HG03378 (cell line): Measurements from ENCODE around the gene KPNB1.

Experiments used
- ATAC-seq: cut with Tn5 transposase; IDR thresholded peaks from one replicate; pipeline ENCODE4 v1.9.1; 2021; ENCODE audit warnings: mild to moderate bottlenecking, moderate library complexity; ENCODE audit not compliant: unreplicated experiment

The KPNB1 gene

DNA sequence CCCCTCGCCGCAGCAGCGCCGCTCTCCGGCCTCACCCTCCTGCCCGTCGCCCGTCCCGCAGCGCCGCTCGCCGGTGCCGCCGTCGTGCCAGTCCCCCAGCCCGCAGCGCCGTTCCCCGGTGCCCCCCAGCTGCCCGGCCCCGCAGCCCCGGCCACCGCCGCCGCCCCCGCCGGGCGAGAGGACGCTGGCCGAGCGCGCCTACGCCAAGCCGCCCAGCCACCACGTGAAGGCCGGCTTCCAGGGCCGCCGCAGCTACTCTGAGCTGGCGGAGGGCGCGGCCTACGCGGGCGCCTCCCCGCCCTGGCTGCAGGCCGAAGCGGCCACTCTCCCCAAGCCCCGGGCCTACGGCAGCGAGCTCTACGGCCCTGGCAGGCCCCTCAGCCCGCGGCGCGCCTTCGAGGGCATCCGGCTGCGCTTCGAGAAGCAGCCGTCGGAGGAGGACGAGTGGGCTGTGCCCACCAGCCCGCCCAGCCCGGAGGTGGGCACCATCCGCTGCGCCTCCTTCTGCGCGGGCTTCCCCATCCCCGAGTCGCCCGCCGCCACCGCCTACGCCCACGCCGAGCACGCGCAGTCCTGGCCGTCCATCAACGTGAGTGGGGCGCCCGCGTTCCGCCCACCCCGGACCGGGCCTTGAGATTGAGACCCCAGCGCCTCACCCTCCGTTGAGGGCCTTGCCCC is 59.3 kb downstream of the KPNB1 start:
- ATAC-seq = no peak

DNA sequence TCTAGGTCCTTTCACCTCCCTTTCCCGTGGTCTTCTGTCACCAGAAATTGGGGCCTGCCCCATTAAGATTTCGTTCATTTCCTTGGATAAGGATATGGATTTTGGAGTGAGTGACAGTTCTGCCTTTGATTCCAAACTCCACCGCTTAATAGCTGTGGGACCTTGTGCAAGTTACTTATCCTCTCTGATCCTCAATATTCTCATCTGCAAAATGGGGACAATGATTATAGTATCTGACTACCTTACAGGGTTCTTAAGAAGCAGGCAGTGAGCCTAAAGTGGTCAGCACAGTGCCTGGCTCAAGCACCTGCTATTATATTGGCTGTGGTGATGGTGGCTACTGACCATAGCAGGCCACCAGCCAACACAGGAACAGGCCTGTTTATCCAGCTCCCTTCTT is 59.9 kb downstream of the KPNB1 start:
- no peak for ATAC-seq

DNA sequence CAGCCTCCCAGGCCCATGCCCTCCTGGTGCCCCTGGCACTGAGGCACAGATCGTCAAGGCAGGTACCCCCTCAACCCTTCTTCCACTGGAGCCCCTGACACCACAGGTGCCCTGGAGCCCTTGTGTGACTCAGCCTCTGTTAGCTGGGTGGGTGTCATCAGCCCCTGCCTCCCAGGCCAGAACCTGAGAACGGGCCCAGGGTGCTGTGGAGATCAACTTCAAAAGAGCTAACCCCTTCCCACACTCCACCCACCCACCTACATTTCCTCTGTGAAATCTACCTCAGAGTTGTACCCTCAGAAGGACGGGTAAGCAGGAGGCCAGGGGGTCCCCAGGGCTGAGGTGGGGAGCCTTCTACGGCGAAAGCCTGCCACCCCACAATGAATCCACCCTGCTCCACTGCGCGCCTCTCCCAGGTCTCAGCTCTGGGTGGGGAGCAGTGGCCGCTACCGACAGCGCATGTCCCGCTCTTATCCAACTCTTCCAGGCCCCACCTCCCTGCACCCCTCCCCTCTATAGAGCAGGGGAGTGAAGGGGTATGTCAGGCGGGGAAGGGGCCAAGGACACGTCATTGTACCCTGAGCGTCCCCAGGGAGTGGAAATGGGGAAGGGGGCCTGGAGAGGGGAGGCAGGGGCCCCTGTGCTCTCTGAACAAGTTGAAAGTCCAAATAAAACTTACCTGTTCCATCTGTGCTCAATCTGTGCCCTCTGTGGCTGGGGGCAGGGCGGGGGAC is 61.8 kb downstream of the KPNB1 start:
- ATAC-seq = no peak

DNA sequence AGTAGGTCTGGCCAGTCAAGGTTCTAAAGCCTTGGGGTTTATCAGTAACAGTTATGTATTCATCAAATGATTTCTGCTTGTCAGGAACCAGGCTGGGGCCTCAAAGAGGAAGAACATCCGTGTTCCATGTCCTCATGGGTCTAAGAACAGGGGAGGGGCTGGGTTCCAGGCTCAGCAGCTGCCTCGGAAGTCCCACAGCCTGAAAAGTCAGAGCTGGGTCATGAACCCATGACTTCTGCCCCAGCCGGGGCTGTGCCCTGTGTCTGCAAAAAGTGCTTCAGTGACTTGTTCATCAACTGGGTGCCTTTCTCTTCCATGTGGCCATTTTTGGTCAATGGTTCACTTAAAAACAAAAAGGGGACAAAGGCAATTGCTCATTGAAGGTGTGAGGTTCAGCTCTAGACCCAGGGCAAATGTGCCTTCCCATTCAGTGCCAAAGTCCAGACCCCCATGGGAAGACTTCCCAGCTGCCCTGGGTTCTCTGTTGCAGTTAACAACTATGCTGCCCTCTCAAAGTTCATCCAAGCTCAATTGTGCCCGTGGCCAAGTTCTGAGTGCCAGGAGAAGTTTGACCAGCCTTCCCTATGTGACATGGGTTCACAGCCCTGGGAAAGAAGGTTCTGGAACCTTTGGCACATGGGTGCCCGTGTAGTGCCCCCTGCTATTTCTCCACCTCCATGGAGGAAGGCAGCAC is 62.8 kb downstream of the KPNB1 start:
- ATAC-seq = no peak

DNA sequence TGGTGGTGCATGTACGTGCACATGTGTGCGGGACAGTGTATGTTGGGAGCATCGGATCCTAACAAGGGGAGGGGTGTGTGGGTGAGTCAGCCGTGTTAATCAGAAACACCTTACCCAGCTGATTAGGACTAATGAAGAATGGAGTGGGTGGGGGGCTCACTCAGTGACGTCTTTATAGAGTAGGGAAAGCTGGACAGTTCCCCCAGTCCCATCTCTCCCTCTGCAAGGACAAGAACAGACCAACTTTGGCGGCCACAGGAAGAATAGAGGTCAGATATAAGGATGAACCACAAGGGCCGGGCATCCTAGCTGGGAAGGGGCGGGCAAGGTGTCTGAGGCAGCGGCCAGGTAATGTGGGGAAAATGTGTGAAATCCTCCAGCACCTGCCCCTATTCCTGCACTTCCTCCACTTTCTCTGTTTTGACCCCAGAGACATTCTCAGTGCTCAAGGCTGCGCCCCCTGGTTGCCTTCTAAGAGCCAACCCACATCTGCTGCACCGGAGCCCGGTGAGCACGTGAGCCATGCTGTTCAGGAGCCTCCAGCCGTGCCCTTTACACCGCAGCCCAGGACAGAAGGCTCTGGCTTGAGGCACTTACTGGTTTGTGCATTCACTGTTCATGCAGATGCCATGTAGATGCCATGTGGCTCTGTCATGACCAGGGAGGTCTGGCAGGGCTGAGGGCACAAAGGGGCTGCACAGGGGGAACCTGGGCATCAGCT is 64.4 kb downstream of the KPNB1 start:
- no peak for ATAC-seq

DNA sequence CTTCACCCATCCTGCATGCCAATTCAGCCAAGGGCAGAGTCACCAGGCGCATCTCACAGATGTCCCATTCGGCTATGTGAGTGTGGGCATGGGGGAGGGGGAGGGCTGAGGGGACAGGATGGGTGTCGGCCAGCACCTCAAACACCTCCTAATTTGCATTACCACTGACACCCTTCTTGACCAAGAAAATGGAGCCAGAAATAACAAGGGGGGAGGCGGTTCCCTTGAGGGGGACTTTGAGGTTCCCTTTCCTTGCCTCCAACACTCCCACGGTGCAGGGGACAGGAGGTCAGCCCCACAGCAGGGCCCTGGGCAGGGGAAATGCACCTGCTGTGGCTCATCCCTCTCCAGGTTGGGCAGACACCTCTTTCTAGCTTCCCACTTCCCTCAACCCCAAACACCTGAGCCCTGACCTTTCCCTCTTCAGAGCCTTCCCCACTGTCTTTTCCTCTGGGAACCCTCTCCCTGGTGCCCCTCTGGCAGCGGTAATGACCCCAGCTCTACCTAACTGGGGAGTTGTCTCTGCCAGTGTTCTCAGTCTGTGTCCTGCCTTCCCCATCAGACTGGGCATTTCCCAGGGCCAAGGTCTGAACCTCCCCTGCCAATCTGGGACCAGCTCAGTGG is 65.2 kb downstream of the KPNB1 start:
- no peak for ATAC-seq

DNA sequence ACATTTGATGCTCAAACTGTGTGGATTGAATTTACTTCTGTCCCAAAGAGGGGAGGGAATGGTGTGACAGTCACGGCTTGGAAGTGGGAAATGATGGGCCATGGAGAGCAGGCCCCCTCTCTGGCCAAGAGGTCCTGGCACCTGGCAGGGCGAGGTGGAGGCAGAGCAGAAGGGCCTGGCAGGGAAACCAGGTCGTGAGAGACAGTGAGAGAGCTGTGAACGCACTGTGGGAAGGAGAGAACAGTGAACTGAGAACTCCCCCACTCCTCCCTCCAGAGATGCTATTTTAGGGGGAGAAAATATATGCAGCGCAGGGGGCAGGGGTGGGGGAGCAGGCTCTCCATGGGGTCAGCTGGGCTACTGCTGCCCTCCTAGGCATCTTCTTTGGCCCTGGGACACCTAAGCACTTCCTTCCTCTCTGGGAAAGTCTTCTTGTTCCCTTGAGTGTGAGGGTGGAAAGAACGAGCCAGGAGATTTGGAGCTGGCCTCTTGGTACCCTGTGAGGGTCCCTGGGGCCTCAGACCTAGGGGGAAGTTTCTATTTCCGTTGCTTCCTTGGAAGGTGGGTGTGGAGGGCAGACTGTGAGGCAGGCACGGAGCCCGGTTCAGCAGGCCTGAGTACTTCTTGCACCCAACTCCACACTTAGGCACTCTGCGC is 66.1 kb downstream of the KPNB1 start:
- ATAC-seq = no peak

DNA sequence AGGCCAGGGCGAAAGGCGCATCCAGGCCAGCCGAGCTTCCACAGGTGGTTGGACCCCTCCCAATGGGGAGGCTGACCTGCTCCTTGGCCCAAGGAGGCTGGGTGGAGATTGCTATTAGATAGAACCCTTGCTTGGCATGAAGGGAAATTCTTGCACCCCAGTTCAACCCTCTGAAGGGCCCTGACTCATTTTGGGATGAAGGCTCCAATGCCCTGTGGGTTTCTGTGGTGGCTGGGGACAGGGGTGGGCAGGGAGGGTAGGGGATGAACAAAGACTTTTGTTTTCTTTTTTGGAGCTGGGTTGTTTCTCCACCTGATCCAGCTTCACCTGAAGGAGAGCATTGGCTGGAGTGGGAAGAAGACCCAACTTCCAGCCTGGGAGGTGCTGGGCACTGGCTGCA is 66.7 kb downstream of the KPNB1 start:
- no peak for ATAC-seq

DNA sequence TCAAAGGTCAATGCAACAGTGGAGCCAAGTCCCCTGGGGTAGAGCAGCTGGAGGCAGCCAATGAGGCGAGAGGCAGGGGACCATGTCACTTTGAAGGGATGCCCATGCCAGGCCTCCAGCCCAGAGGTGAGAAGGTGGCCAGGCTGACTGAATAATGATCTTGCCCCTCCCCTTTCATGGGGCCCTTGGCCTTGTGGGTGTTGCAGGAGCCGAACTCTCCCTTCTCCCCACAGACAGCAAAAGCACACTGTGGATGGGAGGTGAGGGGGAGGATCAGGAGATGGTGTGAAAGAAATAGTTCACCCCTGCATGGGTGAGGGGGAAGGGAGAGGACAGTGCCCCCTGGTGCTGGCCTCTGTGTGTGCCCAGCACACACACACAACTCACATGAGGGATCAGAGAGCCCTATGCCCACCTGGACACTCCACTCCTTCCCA is 67.6 kb downstream of the KPNB1 start:
- ATAC-seq = no peak

DNA sequence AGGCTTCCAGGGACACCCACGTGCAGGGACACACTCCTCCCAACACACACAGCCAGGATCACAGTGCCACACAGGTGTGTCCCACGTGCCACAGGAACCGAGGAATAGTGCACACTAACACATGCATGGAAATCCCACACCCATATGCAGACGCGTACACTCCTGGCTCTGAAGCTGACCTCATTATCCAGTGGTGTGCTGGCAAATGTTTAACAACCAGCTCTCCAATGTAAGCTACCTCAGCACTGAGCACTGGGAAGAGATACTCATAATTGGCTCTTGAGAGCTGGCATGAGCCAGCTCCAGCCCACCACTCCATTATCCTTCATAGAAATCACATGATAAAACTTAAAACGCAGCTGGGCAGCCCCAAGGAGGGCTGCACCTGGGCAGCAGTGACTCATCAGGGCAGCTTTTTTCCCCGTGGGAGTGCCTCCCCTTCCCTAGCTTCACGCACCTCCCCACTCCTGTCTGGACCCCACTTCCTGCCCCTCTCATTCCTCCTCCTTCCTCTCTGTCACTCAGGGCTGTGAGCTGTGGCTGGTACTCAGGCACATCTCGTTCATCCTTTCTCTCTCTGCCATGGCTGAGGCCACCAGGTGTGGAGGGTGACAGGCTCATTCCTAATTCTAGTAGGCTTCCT is 68.4 kb downstream of the KPNB1 start:
- ATAC-seq = no peak

DNA sequence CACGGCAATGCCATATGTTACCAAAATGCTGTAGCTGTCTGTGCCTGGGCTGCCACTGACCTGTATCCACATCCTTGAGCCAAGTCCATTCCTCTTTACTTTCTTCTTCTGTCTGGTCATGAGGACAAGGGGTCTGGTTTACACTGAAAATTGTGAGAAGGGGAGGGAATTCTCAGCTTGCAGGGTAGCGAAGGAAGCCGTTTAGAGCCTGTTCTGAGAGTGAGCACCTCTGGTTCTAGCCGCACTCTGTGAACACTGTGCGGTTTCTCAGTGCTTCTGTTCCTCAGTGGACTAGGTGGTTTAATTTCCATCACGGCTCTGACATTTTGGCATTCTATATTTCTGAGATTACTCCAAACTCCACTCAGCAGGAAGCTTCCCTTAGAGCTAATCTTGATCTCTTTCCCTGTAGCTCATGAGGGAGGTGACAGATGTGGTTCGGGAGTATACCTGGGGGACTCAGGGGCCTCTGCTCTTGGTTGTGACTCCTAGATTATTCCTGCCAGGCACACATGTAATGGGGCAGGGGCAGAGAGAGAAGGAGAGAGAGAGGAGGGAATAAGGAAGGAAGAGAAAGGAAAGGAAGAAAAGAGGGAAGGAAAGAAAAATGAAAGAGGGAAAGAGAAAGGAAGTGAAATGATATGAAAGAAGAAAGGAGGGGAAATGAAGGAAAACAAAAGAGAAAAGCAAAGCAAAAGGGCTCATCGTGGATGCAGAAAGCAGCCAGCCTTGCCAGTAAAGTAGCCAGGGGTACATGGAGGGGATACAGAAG is 69.1 kb downstream of the KPNB1 start:
- no peak for ATAC-seq

DNA sequence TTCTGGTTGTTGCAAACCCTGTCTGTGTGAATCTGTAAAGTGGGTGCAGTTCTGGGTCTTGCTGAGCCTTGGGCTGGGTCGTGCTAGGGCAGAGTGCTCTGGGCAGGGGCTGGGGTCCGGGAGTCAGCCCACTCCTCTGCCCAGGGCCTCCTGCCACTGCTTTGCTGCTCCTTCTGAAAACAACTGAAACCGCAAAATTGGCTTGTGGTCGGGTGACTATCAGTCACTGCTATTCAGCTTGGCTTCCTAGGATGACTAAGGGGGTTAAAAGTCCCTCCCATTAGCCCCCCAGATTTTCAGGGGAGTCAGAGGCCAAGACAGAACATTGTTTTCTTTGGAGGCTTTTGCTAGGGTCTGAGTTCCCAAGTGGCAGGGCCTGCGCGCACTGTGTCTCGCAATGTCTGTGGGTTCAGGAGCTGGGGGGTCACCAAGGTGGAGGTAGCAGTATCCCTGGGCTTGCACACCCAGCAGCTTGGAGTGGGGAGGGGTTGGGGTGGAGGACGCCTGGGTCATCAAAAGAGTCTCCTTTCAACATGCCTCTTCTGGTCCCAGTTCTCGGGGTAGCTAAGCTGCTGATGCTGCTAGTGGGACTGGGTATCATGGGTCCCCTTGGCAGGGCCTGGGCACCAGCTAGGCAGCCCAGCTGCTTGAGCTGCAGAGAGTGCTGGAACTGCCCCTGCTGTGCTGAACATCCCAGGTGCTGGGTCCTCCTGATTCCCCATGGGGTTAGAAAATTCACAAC is 69.9 kb downstream of the KPNB1 start:
- ATAC-seq = no peak

DNA sequence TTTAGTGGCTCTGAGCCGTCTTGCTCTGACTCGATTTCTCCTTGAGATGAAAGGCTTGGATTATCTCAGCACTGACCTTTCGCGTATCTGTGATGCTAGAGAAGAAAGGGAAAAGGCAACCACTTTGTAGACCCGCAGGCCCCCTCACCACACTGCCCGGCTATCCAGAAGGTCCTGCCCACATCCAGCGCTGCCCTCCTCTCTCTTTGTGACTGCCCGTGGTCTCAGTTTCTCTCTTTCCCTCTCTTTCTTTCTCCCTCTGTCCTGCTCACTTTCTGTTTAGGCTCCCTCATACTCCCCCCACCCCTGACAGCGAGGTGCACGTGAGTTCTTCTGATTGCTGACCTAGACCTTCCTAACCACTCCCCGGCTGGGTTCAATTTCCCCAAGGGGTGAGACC is 70.5 kb downstream of the KPNB1 start:
- ATAC-seq = no peak

DNA sequence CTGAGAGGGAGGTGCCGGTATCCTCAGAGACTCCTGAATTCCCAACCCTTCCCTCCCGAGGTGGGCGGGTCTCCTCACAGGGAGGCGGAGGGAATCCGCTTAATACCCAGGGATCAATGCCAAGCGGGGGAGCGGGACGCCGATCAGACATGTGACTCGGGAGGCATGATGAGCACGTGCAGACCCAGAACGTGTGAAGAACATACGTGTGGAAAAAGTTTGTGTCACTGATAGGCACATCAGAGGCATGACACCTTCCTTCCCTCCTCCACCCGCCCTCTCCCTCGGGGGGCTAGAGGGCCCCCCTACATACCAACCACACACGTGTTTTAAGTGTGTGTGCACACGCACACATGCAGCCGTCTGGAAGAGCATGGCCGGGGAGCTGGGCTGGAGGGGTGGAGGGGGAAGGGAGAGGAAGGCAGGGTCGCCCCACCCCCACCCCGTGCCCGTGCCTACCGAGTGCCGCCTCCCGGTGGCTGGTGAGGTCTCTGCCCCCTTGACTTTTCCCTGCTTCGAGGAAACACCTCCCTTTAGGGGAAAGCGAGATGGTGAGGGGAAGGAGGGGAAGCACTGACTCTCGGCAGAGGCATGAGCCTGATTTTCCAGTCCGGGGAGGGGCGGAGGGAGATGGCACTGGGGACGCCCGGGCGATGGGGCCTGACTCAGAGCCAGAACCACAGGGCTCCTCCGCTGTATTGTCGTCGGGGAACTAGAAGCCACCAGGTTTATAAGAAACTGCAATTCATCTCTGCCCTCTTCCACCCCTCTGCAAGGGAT is 71.2 kb downstream of the KPNB1 start:
- ATAC-seq = no peak

DNA sequence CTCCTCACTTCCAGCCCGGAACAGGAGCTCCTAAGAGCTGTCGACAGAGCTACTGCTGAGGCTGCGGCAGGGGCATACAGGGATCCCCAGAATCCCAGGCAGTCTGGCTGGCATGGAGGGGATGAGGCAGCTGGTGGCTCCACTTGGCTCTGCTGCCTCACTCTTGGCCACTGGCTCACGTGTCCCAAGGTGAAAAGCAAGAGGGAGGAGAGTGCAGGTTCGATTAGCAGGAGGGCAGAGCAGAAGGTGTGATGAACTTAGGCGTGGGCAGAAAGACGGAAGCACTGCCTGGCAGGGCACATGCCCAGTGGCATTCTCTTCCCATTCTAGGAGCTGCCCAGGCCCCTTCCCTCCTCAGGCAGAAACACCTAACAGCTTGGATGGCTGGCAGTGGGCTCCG is 72.0 kb downstream of the KPNB1 start:
- ATAC-seq = no peak

DNA sequence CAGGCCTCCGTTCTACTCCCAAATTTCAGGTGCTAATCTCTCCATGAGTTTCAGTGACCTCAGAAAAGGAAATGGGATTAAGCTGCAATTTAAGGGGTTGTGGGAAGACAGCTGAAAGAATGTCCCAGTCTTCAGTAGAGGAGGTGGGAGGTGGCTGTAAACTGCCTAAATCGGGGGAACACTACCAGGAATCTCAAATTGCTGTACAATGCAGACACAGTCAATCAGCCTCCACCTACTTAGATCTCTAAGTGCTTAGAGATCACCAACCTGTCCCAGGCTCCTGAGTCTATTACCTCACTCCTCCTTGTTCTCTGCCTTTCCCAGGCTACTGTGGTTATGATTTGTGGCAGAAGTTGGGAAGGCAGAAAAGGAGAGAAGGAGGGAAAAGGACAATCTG is 75.0 kb downstream of the KPNB1 start:
- ATAC-seq = no peak

DNA sequence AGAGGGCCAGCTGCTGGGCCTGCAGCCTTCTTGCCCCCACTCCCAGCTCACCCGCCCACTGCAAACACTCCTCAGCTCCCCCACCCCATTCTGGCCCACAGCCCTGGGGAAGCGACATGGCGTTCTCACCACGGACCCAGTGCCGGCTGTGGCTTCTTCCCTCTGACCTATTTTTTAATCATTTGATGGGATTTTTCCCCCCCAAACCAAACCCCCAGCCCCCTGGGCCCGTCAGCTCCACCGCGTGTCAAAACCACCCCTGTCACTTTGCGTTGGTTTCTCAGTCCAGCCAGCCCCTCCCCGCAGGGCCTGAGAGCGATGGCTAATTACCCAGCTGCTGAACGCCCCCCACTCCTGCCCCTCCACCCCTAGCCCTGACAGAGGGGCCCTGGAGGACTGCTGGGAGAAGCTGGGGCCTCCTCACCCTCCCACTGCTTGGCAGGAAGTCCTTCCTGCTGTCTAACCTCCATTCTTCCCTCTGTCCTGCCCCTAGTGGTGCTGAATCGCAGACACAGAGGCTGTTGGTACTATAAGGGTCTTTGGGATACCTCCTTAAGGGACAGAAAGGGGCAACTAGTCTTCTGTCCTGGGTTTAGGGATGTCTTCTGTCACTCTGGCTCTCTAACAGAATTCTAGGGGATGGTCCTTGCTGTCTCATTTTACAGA is 75.9 kb downstream of the KPNB1 start:
- ATAC-seq = no peak
